Natural killer cell (primary cell): ENCODE measurements around the gene P3R3URF. TPM values are rescaled to one million over a fixed set of nuclear protein-coding genes. Genes with fewer than 3 reads are reported as not detected.

Source experiments
- ATAC-seq, 3 donors: fragments of 150-1000 bp in 2 of 3; fragments of 200-7000 bp in 1 of 3; cut with Tn5 transposase; 1 replicate in 1 of 3; 2 replicates in 2 of 3; pipeline ENCODE4 v1.10.0; 2021; ENCODE audit warnings: mild to moderate bottlenecking in 2 of 3, moderate library complexity in 2 of 3
- DNase-seq, 2 donors: peaks; one replicate each; pipeline versions ENCODE4 v3.0.0 to v3.0.0-alpha.2; 2013 to 2021; ENCODE audit warnings: mixed read lengths in 1 of 2
- H3K27ac ChIP-seq: one replicate; pipeline ENCODE4 v1.5.1; 2013; ENCODE audit warnings: mild to moderate bottlenecking, low read length
- H3K27me3 ChIP-seq: one replicate; pipeline ENCODE4 v1.6.1; 2013; ENCODE audit warnings: low read length; ENCODE audit not compliant: control insufficient read depth, insufficient read depth
- H3K36me3 ChIP-seq: one replicate; pipeline ENCODE4 v1.6.1; 2013; ENCODE audit warnings: low read length; ENCODE audit not compliant: control insufficient read depth, insufficient read depth
- H3K4me1 ChIP-seq: one replicate; pipeline ENCODE4 v1.6.1; 2013; ENCODE audit warnings: low read length; ENCODE audit not compliant: control insufficient read depth, insufficient read depth
- H3K4me3 ChIP-seq: one replicate; pipeline ENCODE4 v1.5.1; 2013; ENCODE audit warnings: low read length
- H3K9me3 ChIP-seq: one replicate; pipeline ENCODE4 v1.6.1; 2013; ENCODE audit warnings: low read length; ENCODE audit not compliant: control insufficient read depth, insufficient read depth
- H3K27ac Mint-ChIP-seq, 2 donors: one replicate each; pipeline ENCODE4 v1.8.0; 2022; ENCODE audit warnings: mild to moderate bottlenecking in 2 of 2, mixed read lengths in 2 of 2, moderate library complexity in 1 of 2
- H3K27me3 Mint-ChIP-seq, 2 donors: one replicate each; pipeline ENCODE4 v1.8.0; 2022; ENCODE audit warnings: low read depth in 2 of 2, mixed read lengths in 2 of 2
- H3K36me3 Mint-ChIP-seq: one replicate; pipeline ENCODE4 v1.8.0; 2022; ENCODE audit warnings: mixed read lengths
- H3K4me1 Mint-ChIP-seq, 2 donors: one replicate each; pipeline ENCODE4 v1.8.0; 2022; ENCODE audit warnings: mixed read lengths in 2 of 2
- H3K4me3 Mint-ChIP-seq: one replicate; pipeline ENCODE4 v1.8.0; 2022; ENCODE audit warnings: mild to moderate bottlenecking, moderate library complexity, mixed read lengths
- H3K9me3 Mint-ChIP-seq, 2 donors: one replicate each; pipeline ENCODE4 v1.8.0; 2022; ENCODE audit warnings: mixed read lengths in 2 of 2
- WGBS: methylation state at CpG from one replicate; pipeline ENCODE4 v1.1.7; 2013; ENCODE audit warnings: missing lambda C conversion rate; ENCODE audit not compliant: insufficient coverage; 5-methylcytosine and 5-hydroxymethylcytosine counted together
- intact Hi-C: fragments of 100-400 bp; cut with micrococcal nuclease; formaldehyde crosslinking; loops from one replicate; pipeline ENCODE4 v1.14.2; 2022
- total RNA-seq, 4 donors: library from RNA; stranded (reverse); fragments of 120-200 nt in 1 of 4; gene quantifications; one replicate each; pipeline versions ENCODE4 v1.2.3 to v1.2.4, GENCODE V29; 2013 to 2022
- TF ChIP-seq, protein P1 (sequence below): fragments of 200-600 bp; IDR thresholded peaks from one replicate; pipeline ENCODE4 v1.8.0; 2022; ENCODE audit warnings: antibody characterized with exemption

Gene P3R3URF
- total RNA-seq, 3 donors from 2014 or later (not counting 1 experiment from before 2014, with no cell fraction given) = not detected

DNA sequence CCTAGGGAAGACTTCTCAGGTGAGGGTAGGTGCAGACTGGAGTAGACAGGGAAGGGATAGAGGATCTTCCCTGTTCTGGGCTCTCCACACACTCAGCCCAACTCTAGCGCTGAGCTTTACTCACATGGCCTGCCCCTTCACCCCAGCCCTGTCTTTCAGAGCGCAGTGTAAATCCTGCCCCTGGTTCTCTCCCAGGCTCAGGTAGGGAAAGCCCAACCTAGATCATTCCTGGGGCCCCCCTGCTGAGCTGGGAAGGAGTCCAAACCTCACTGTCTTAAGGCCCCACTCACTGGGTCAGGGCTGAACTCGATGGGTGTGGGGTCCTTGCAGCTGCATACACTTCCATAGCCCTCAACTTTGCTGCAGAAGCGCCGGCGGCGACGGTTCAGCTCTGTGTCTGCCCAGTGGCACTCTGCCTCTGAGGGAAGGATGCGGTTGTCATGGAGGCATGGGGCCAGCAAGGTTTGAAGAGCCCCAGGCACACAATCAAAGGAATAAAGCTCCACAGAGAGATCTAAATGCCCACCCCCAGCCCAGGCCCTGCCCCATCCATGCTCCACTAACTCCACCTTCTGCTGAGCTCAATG is 17.8 kb upstream of the P3R3URF start:
- no peaks in the 10 kb centered on the region for H3K9me3 Mint-ChIP-seq
- H3K4me1 ChIP-seq = peaks cover 20% of the 10 kb centered on the region
- H3K4me1 Mint-ChIP-seq = peaks cover 0 to 15% of the 10 kb centered on the region in 2 donors
- no peak for DNase-seq
- TF ChIP-seq, protein P1, sequence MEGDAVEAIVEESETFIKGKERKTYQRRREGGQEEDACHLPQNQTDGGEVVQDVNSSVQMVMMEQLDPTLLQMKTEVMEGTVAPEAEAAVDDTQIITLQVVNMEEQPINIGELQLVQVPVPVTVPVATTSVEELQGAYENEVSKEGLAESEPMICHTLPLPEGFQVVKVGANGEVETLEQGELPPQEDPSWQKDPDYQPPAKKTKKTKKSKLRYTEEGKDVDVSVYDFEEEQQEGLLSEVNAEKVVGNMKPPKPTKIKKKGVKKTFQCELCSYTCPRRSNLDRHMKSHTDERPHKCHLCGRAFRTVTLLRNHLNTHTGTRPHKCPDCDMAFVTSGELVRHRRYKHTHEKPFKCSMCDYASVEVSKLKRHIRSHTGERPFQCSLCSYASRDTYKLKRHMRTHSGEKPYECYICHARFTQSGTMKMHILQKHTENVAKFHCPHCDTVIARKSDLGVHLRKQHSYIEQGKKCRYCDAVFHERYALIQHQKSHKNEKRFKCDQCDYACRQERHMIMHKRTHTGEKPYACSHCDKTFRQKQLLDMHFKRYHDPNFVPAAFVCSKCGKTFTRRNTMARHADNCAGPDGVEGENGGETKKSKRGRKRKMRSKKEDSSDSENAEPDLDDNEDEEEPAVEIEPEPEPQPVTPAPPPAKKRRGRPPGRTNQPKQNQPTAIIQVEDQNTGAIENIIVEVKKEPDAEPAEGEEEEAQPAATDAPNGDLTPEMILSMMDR = no peak
- H3K4me3 Mint-ChIP-seq = no peak overlapping the region
- H3K9me3 ChIP-seq = no peaks in the 10 kb centered on the region
- no peak overlapping the region for H3K4me3 ChIP-seq
- H3K36me3 Mint-ChIP-seq = no peaks in the 10 kb centered on the region
- H3K36me3 ChIP-seq = peaks cover 52% of the 10 kb centered on the region
- no peaks in the 10 kb centered on the region for H3K27me3 ChIP-seq
- no peak for ATAC-seq
- no peak overlapping the region for H3K27ac Mint-ChIP-seq
- H3K27ac ChIP-seq = no peak overlapping the region
- intact Hi-C loops = no loop called here
- WGBS = 97% methylated on average over 9 of the region's 9 CpGs
- H3K27me3 Mint-ChIP-seq = no peaks in the 10 kb centered on the region

DNA sequence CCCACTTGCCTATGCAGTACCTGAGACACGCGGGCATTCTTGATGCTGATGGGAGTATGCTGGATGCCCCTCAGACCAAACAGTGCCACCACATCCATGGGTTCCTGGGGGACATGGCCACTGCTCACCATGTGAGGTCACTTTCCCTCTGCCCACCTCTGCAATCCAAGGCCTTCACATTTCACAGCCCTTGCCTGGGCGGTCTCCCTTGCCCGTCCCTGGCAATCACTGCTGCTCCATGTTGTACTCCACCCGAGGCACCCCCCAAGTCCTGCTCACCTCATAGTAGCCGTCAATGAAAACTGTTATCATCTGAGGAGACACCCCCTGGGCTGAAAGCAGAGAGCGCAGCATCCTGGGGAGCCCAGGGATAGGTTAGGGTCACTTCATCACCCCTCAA is 17.0 kb upstream of the P3R3URF start:
- Mint-ChIP-seq H3K4me3 (no peak overlapping the region), H3K4me1 (peaks cover 0 to 15% of the 10 kb centered on the region in 2 donors), H3K36me3 (no peaks in the 10 kb centered on the region), H3K27ac (no peak overlapping the region), H3K27me3 (no peaks in the 10 kb centered on the region), H3K9me3 (no peaks in the 10 kb centered on the region)
- intact Hi-C loops = no loop called here
- no peaks in the 10 kb centered on the region for H3K9me3 ChIP-seq
- TF ChIP-seq, protein P1 = no peak
- no peak overlapping the region for H3K4me3 ChIP-seq
- H3K4me1 ChIP-seq = peaks cover 13% of the 10 kb centered on the region
- H3K27me3 ChIP-seq = no peaks in the 10 kb centered on the region
- 98% methylated on average over 6 of the region's 7 CpGs for WGBS
- peaks cover 54% of the 10 kb centered on the region for H3K36me3 ChIP-seq
- H3K27ac ChIP-seq = no peak overlapping the region
- ATAC-seq (no peak), DNase-seq (no peak)

DNA sequence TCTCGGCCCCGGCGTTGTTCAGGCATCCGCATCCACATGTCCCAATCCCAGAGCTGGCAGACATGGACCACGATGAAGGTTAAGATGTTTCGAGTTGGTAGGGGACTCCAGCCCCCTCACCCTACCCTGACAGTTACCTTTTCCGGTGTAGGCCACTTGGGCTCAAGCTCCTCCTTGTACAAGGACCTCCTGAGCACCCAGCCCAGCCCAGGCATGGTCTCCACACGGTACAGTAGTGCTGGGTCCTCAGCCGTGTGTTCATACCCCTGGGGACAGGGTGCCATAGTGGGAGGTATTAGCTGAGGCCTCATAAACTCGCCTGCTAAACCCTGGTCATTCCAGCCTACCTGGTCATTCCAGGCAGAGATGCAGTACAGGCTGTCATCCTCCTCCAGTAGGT is 15.9 kb upstream of the P3R3URF start:
- intact Hi-C loops = no loop called here
- Histone ChIP-seq H3K27ac (no peak overlapping the region), H3K9me3 (no peaks in the 10 kb centered on the region), H3K36me3 (peaks cover 56% of the 10 kb centered on the region), H3K27me3 (no peaks in the 10 kb centered on the region), H3K4me3 (no peak overlapping the region), H3K4me1 (peaks cover 4% of the 10 kb centered on the region)
- no peaks in the 10 kb centered on the region for H3K27me3 Mint-ChIP-seq
- H3K36me3 Mint-ChIP-seq = no peaks in the 10 kb centered on the region
- DNase-seq (no peak), ATAC-seq (no peak)
- WGBS = 95% methylated on average over 10 of the region's 10 CpGs
- no peak overlapping the region for H3K27ac Mint-ChIP-seq
- H3K4me3 Mint-ChIP-seq = no peak overlapping the region
- TF ChIP-seq, protein P1 = no peak
- no peaks in the 10 kb centered on the region for H3K9me3 Mint-ChIP-seq
- H3K4me1 Mint-ChIP-seq = peaks cover 0 to 10% of the 10 kb centered on the region in 2 donors
